NCI-H82 treated with DMSO at 0.1 percent for 48 hours (cell line): ENCODE measurements around the gene SPARC.
"Not testable (repeated sequence)": the region's sequence is repeated elsewhere in the genome, so short reads cannot be mapped to it uniquely, and the experiment has no call there.

Source experiments
- DNase-seq: peaks from one replicate; lab custom pipeline; 2025; ENCODE audit not compliant: unreplicated experiment; lab: John Stamatoyannopoulos, UW

SPARC gene, protein sequence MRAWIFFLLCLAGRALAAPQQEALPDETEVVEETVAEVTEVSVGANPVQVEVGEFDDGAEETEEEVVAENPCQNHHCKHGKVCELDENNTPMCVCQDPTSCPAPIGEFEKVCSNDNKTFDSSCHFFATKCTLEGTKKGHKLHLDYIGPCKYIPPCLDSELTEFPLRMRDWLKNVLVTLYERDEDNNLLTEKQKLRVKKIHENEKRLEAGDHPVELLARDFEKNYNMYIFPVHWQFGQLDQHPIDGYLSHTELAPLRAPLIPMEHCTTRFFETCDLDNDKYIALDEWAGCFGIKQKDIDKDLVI

GRCh38 chr5:151686674-151687407 lies at the start of gene SPARC:
SPARC (minus strand) TSS chr5:151686915; CDS start chr5:151676188, 10,727 bp downstream.
- DNase-seq = peak; percentile 15

DNA sequence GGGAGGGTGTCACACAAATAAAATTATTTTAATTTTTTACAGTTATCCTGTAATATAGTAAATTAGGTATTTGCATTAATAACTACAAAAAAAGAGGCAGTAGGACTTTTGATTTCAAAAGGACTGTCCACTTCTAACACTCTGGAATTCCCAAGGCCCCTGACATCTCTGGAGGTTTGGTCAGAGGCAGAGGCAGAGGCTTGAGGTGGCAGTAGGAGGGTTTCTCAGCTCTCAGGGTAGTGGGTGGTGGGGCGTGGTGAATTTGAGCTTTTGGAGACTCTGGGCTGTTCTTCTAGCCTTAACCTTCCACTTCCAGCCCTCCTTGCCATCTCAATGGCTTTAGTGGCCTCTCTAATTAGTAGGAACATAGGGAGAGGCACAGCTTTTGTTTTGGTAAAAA lies 48.9 kb upstream of the SPARC start:
- no peak for DNase-seq

DNA sequence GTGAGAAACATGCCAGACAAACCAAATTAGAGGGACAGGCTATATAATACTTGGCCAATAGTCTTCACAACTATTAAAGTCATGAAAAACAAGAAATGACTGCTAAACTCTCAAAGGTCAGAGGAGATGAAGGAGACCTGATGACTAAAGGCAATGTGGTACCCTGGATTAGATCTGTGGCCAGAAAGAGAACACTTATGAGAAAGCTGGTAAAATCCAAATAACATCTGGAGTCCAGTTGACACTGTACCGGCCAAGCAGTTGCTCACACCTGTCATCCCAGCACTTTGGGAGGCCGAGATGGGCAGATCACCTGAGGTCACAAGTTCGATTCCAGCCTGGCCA lies 47.3 kb upstream of the SPARC start:
- no peak for DNase-seq

- no peak for DNase-seq
Measured at GRCh38 chr5:151733358-151734063, 46.8 kb upstream of the SPARC start.

GRCh38 chr5:151730381-151730780 lies 43.7 kb upstream of the SPARC start:
- DNase-seq = no peak

GRCh38 chr5:151729597-151729996 lies 42.9 kb upstream of the SPARC start:
- not testable (repeated sequence) for DNase-seq

DNA sequence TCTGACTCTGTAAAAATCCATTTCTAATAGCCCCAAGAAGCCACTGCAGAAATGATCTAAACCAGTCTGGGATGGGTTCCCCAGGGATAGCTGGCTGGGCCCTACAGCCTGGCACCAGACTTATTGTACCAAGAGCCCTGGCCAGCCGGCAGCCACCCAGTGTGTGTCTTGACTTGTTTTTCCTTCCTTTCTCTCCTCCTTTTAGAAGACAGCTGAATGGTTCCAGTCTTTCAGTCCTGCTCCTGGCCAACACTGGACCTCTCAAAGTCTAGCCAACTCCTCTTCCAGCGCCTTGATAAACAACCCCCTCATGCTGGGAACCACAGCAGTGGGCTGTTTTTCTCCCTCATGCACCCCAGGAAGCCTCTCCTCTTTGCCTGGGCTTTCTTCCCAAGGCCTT lies 37.6 kb upstream of the SPARC start:
- DNase-seq = no peak

DNA sequence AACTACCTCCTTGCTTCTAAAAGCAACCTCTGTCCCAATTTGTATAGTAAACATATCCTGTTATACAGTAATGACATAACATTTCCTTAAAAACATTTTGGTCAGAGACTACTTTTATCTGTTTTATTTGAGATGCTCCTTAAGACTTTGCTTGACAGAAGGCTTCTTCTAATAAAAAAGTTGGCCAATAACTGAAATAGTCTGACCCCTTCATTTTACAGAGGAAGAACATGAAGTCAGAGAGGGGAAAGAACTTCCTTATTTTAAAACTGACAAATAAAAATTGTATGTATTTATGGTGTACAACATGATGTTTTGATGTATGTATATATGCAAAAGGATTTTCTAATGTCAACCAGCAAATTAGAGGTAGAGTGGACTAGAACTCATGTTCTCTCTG lies 35.8 kb upstream of the SPARC start:
- DNase-seq = no peak

GRCh38 chr5:151721812-151722391 lies 35.2 kb upstream of the SPARC start:
- no peak for DNase-seq

DNA sequence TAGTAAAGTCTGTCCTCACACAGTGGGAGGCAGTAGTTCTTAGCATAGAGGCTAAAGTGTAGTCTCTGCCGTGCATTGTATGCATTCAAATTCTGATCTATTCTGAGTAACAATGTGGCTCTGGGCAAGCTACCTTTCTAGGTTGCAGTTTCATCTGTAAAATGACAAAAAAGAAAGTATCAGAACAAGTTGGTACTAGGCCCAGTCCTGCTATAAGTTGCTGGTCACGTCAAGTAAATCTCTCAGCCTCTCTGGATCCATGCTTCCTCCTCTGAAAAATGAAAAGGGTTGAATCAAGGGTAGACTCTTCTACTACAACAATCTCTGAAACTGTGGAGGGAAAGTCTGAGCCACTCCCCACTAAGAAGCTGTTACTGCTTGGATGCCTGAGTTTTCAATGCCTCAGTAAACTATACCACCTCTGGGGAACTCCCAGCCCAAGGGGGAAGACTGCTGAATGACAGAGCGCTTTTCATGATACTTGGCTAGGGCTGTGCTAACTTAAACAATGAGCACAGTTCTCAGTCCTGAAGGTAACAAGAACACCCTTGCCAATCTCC lies 34.5 kb upstream of the SPARC start:
- no peak for DNase-seq

DNA sequence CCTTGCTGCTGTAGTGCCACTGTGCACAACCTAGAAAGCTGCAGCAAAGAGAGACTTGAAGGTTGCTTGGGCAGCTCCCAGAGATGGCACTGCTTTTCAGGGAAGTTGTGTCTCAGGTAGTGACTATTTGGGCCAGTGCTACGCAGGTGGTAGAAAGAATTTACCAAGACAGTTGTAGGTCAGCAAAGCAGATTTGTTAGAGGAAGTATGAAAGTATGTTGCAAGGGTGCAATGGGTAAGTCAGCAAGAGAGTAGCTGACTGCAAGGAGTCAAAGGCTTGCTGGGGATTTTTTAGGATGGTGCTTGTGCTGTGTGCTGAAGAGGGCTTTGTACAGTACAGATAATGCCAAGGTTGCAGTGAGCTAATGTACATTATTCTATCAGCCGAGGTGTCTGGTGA lies 33.5 kb upstream of the SPARC start:
- DNase-seq = no peak

GRCh38 chr5:151719228-151720000 lies 32.7 kb upstream of the SPARC start:
- no peak for DNase-seq

- no peak for DNase-seq
Measured at GRCh38 chr5:151718646-151719045, 31.9 kb upstream of the SPARC start.

GRCh38 chr5:151718153-151718552 lies 31.4 kb upstream of the SPARC start:
- DNase-seq = no peak

DNA sequence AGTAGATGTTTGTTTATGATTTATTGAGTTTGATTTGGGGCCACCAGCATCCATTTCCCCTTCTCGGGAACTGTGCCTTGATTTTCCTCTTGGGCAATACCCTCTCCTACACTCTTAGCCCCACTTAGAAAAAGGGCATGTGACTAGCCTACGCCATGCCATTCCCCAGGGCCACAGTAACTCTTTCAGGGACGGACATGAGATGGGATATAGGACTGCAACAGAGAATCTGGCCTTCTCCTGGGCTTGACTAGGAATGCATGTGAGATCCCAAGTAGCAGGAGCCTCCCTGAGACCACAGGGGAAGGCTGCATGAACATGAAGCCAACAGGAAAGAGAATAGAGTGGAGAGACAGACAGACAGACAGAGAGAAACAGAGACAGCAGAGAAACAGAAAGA lies 30.7 kb upstream of the SPARC start:
- no peak for DNase-seq

- DNase-seq = no peak
Measured at GRCh38 chr5:151709109-151709735, 22.5 kb upstream of the SPARC start.

DNA sequence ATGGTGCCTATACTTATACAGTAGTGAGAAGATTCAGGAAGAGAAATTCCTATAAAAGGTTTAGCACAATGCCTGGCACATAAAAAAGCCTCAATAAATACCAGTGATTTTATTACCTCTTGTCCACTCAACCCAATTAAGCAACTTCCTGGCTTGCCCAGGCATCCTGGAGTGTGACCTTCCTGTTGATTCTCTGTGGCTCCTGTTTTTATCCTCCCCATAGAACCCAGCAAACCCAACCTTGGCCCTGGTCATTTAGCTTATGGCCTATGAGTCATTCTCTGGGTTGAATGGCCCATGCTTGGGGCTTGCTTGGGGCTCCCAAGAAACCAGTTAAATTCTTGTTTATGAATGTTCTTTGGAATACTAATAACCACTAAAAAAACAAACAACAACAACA lies 21.4 kb upstream of the SPARC start:
- DNase-seq = no peak

DNA sequence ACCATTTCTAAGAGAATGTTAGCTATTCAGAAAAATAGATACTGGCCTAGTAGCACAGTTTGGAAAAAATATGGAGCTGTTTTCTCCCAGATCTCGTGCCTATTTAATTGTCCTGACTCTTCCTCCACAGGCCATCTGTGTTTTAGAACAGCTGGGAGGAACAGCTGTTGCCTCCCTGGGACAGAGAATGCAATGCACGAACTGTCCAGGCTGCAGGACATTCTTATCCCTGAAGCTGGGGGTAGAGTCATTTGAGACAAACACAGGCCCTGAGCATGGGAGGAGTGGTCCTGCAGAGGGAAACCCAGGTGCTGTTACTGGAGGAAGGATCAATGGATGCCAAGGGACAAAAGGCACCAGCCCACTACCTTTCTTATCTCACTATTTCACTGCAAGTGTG lies 20.9 kb upstream of the SPARC start:
- DNase-seq = peak; percentile 12

- DNase-seq = no peak
Measured at GRCh38 chr5:151706906-151707305, 20.2 kb upstream of the SPARC start.

DNA sequence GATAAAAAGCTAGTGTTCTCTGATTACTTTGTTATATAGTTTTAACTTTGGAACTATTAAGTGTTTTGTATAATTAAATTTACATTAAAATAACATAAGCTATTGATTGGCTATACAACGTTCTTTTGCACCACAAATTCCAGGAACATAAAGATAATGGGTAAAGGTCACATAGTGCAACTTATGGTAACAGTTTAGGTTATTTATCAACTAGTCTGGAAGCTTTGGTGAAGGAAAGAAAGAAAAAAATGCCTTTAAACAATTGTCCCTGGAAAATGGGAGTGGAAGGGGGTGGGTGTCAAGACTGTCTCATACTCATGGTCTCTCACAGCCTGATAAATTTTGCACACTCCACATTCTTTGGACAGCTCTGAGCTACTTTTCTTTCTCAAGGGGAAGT lies 17.1 kb upstream of the SPARC start:
- DNase-seq = no peak
